ENCODE data around the gene GLTPD2. TPM values are rescaled to one million over a fixed set of nuclear protein-coding genes. Genes with fewer than 3 reads are reported as not detected.

Gene GLTPD2
- polyA plus RNA-seq, 3 donors from 2014 or later = 0.57 to 0.74 TPM; not detected in 1

- no peak for DNase-seq
- H3K27ac Mint-ChIP-seq = no peak overlapping the region
- H3K27me3 Mint-ChIP-seq (ENCODE audit: low read depth in 3 of 3) = peaks cover 25 to 30% (median 27%) of the 10 kb centered on the region in 3 donors
- H3K9me3 Mint-ChIP-seq = no peaks in the 10 kb centered on the region
- peak overlapping the region in 1 of 5 donors; percentile 42 for H3K4me3 Mint-ChIP-seq
- no peaks in the 10 kb centered on the region for H3K36me3 Mint-ChIP-seq
- peaks cover 3 to 5% of the 10 kb centered on the region in 2 donors for H3K4me1 Mint-ChIP-seq
Observed at GRCh38 chr17:4785311-4786105, 3.3 kb upstream of the GLTPD2 start.

DNA sequence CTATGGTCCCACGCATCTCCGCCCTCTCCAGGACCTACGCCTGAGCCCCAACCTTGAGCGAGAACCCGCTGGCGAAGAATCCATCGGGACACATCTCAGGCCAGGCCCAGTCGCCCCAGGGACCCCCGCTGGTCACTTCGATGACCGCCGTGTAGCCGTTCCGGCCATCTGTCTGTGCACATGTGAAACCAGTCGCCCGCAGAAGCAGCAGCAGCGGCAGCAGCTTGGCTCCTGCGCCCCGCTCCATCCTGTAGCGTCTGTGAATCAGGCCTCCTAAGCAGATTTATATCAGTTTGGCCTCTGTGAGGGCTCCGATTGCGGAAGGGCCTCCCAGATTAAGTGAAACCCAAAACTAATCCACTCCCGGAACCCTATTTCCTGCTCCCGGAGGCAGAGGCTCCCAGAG lies 2.7 kb upstream of the GLTPD2 start, which contains the start of gene VMO1:
TSS of gene VMO1 (minus strand) at position 259 of the 406 bp plus-strand sequence. CDS start at position 247, 12 bp downstream.
- H3K27ac Mint-ChIP-seq = no peak within 1 kb of the TSS
- no peaks in the 10 kb centered on the region for H3K36me3 Mint-ChIP-seq
- peaks cover 26 to 30% (median 27%) of the 10 kb centered on the region in 3 donors for H3K27me3 Mint-ChIP-seq (ENCODE audit: low read depth in 3 of 3)

DNA sequence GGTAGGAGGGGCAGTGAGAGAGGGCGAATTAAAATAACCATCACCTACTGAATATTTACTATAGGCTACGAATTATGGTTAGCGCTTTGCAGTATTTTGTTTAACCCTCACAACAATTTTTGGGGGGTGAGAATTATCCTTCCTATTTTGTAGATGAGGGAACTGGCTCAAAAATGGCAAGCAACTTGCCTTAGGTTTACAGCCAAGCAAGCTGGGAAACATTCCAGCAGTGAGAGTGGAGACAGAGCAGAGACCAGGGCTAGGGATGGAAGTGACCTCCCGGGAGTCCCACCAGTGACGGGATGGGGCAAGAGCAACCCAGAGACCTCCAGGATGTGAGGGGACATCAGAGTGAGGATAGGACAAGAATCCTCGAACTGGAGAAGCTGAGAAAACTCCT lies 2.2 kb upstream of the GLTPD2 start:
- H3K27ac Mint-ChIP-seq = no peak overlapping the region

More for the DNA sequence above, 2.7 kb upstream of the GLTPD2 start, which contains the start of gene VMO1:
- Mint-ChIP-seq H3K4me3 (peak within 1 kb of the TSS in 2 of 5 donors; percentile 21 to 42), H3K9me3 (no peaks in the 10 kb centered on the region), H3K4me1 (peaks cover 8 to 9% of the 10 kb centered on the region in 2 donors)
- DNase-seq = no peak

GRCh38 chr17:4788159-4788806 lies 481 bp upstream of the GLTPD2 start:
- H3K27me3 Mint-ChIP-seq (ENCODE audit: low read depth in 3 of 3) = peaks cover 25 to 26% (median 25%) of the 10 kb centered on the region in 3 donors
- H3K36me3 Mint-ChIP-seq = no peaks in the 10 kb centered on the region
- H3K4me1 Mint-ChIP-seq = peaks cover 10 to 13% of the 10 kb centered on the region in 2 donors
- H3K27ac Mint-ChIP-seq = peak overlapping the region in 4 of 6 donors; percentile 31 to 73 (median 60)
- peak overlapping the region; percentile 45 to 68 (median 57) for H3K4me3 Mint-ChIP-seq
- no peak for DNase-seq
- H3K9me3 Mint-ChIP-seq = no peaks in the 10 kb centered on the region

More for the DNA sequence above, 2.2 kb upstream of the GLTPD2 start:
- Mint-ChIP-seq H3K4me3 (no peak overlapping the region), H3K27me3 (ENCODE audit: low read depth in 3 of 3) (peaks cover 27 to 29% (median 29%) of the 10 kb centered on the region in 3 donors), H3K9me3 (no peaks in the 10 kb centered on the region), H3K36me3 (no peaks in the 10 kb centered on the region), H3K4me1 (peaks cover 10 to 13% of the 10 kb centered on the region in 2 donors)
- no peak for DNase-seq

DNA sequence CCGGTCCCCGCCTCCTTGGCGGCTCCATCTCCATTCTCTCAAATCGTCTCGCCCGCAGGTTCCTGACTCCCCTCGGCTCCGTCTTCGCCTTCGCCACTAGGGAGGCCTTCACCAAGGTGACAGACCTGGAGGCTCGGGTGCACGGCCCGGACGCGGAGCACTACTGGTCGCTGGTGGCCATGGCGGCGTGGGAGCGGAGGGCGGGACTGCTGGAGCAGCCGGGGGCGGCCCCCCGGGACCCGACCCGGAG lies 862 bp downstream of the GLTPD2 start:
- Mint-ChIP-seq H3K27ac (peak overlapping the region in 4 of 6 donors; percentile 16 to 71 (median 58)), H3K36me3 (no peaks in the 10 kb centered on the region), H3K9me3 (no peaks in the 10 kb centered on the region), H3K4me1 (peaks cover 10 to 13% of the 10 kb centered on the region in 2 donors), H3K27me3 (ENCODE audit: low read depth in 3 of 3) (peaks cover 22 to 23% (median 22%) of the 10 kb centered on the region in 3 donors), H3K4me3 (peak overlapping the region; percentile 65 to 77 (median 69))
- DNase-seq = no peak

GRCh38 chr17:4789951-4790704 lies 1.4 kb downstream of the GLTPD2 start:
- Mint-ChIP-seq H3K36me3 (no peaks in the 10 kb centered on the region), H3K27ac (peak overlapping the region; percentile 83 to 97 (median 94)), H3K27me3 (ENCODE audit: low read depth in 3 of 3) (peaks cover 19 to 22% (median 22%) of the 10 kb centered on the region in 3 donors), H3K4me3 (peak overlapping the region; percentile 86 to 95 (median 93)), H3K4me1 (peaks cover 10 to 14% of the 10 kb centered on the region in 2 donors), H3K9me3 (no peaks in the 10 kb centered on the region)
- peak; percentile 81 to 85 (median 83) for DNase-seq

DNA sequence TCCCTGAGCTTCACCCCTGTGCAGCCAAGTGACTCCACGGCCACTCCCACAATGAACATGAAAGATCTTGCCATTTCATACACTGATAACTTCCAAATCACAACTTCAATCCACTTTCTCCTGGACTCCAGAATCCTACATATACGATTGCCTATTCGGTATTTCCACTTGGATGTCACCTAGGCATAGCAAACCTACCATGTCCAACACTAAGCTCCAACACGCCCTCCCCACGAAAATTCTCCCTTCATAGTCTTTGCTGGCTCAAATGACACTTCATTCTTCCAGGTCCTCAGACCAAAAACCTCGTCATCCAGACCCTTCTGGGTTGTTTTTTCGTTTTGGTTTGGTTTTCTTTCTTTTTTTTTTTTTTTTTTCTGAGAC lies 1.9 kb downstream of the GLTPD2 start:
- no peak for DNase-seq
- H3K27ac Mint-ChIP-seq = peak overlapping the region; percentile 83 to 97 (median 94)

GRCh38 chr17:4795168-4795567 lies 6.4 kb downstream of the GLTPD2 start:
- Mint-ChIP-seq H3K27ac (peak overlapping the region in 4 of 6 donors; percentile 40 to 98 (median 86)), H3K9me3 (no peaks in the 10 kb centered on the region), H3K27me3 (ENCODE audit: low read depth in 3 of 3) (peaks cover 6 to 18% (median 11%) of the 10 kb centered on the region in 3 donors), H3K4me1 (peaks cover 23 to 32% of the 10 kb centered on the region in 2 donors), H3K36me3 (peaks cover 3 to 13% (median 6%) of the 10 kb centered on the region in 3 donors), H3K4me3 (peak overlapping the region; percentile 38 to 100 (median 99))
- DNase-seq = no peak

More for the DNA sequence above, 1.9 kb downstream of the GLTPD2 start:
- Mint-ChIP-seq H3K27me3 (ENCODE audit: low read depth in 3 of 3) (peaks cover 14 to 22% (median 20%) of the 10 kb centered on the region in 3 donors), H3K36me3 (no peaks in the 10 kb centered on the region), H3K4me1 (peaks cover 13 to 20% of the 10 kb centered on the region in 2 donors), H3K4me3 (peak overlapping the region; percentile 86 to 95 (median 93)), H3K9me3 (no peaks in the 10 kb centered on the region)

DNA sequence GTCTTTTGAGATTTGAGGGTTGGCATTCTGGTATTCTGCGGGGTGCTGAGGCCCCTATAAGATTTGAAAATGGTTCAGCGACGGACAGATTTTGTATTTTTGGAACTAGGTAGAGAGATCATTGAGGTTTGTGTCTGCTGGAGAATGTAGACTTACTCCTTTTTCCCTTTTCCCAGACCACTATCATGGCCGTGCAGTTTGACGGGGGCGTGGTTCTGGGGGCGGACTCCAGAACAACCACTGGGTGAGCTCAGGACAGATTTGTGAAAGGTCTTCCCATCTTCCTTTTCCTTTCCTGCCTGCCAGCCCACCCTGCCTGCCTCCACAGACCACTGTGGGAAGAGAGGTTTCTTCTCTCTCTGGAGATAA lies 7.8 kb downstream of the GLTPD2 start:
- H3K4me3 Mint-ChIP-seq = peak overlapping the region; percentile 98 to 100 (median 99)

DNA sequence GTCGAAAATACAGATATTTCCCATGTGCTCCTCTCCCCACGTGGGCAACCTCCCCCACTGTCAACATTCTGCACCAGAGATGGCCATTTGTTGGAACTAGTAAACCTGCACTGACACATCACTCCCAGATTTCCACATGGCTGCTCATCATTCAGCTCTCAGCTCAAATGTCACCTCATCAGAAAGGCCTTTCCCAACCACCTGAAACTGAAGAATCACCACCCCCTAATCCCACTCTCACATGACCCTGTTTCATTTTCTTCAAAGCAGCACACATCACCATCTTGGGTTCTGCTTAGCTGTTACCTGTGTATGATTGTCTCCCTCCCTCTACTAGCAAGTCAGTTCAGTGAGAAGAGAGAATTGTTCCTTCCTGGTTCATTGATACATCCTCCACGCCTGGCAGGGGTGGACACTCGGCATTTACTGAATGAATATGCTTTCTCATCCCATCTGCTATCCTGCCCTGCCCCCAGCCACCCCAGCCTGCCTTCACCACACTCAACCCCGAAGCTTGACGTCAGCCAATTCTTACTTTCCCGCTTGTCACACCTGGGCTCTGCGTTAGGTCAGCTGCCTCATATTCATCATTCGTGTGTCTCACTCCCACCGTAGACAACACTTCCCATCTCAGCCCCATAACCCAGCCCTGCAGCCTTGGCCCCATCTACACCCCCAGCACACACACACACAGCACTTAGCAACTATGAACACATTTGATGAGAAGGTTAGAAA lies 11.9 kb downstream of the GLTPD2 start:
- Mint-ChIP-seq H3K9me3 (no peaks in the 10 kb centered on the region), H3K4me3 (no peak overlapping the region), H3K4me1 (peaks cover 12 to 13% of the 10 kb centered on the region in 2 donors), H3K27ac (no peak overlapping the region), H3K36me3 (peaks cover 3 to 18% (median 6%) of the 10 kb centered on the region in 3 donors), H3K27me3 (ENCODE audit: low read depth in 3 of 3) (peaks cover 0 to 10% (median 8%) of the 10 kb centered on the region in 3 donors)
- DNase-seq = no peak

More for the DNA sequence above, 7.8 kb downstream of the GLTPD2 start:
- peak overlapping the region; percentile 91 to 99 (median 98) for H3K27ac Mint-ChIP-seq
- DNase-seq = no peak
- peaks cover 3 to 18% (median 6%) of the 10 kb centered on the region in 3 donors for H3K36me3 Mint-ChIP-seq
- H3K9me3 Mint-ChIP-seq = no peaks in the 10 kb centered on the region
- H3K27me3 Mint-ChIP-seq (ENCODE audit: low read depth in 3 of 3) = peaks cover 0 to 12% (median 9%) of the 10 kb centered on the region in 3 donors
- peaks cover 15 to 19% of the 10 kb centered on the region in 2 donors for H3K4me1 Mint-ChIP-seq

GRCh38 chr17:4802228-4802627 lies 13.5 kb downstream of the GLTPD2 start, which contains the start of gene C17orf114:
TSS of gene C17orf114 (minus strand) at chr17:4802328.
- H3K27me3 Mint-ChIP-seq (ENCODE audit: low read depth in 3 of 3) = peaks cover 0 to 4% (median 3%) of the 10 kb centered on the region in 3 donors
- no peaks in the 10 kb centered on the region for H3K9me3 Mint-ChIP-seq
- H3K36me3 Mint-ChIP-seq = peaks cover 0 to 15% (median 6%) of the 10 kb centered on the region in 3 donors
- H3K27ac Mint-ChIP-seq = no peak within 1 kb of the TSS
- H3K4me1 Mint-ChIP-seq = peaks cover 5 to 8% of the 10 kb centered on the region in 2 donors
- no peak for DNase-seq
- H3K4me3 Mint-ChIP-seq = no peak within 1 kb of the TSS

- H3K9me3 Mint-ChIP-seq = no peaks in the 10 kb centered on the region
Observed at GRCh38 chr17:4806456-4806776, 17.7 kb downstream of the GLTPD2 start.

More at GRCh38 chr17:4806456-4806776, 17.7 kb downstream of the GLTPD2 start:
- H3K4me1 Mint-ChIP-seq = peaks cover 5 to 8% of the 10 kb centered on the region in 2 donors
- H3K4me3 Mint-ChIP-seq = peak overlapping the region; percentile 73 to 86 (median 78)
- peaks cover 4 to 5% (median 4%) of the 10 kb centered on the region in 3 donors for H3K36me3 Mint-ChIP-seq
- no peak for DNase-seq
- H3K27ac Mint-ChIP-seq = peak overlapping the region in 4 of 6 donors; percentile 40 to 65 (median 55)
- H3K27me3 Mint-ChIP-seq (ENCODE audit: low read depth in 3 of 3) = peaks cover 0 to 5% (median 2%) of the 10 kb centered on the region in 3 donors

All from immature natural killer cell (primary cell).